Keratinocyte (primary cell): ENCODE results near the gene FREM2. TPM values are rescaled to one million over a fixed set of nuclear protein-coding genes. Genes with fewer than 3 reads are reported as not detected.

ENCODE experiments used
- DNase-seq: peaks from one replicate; pipeline ENCODE4 v3.0.0-alpha.2; 2011; ENCODE audit warnings: low read depth, missing footprints, low spot score
- FAIRE-seq: peaks from 2 replicates; lab custom pipeline; 2011; peaks lifted over from hg19 to GRCh38; lab: Jason Lieb, UNC
- H2AFZ ChIP-seq: 2 replicates; pipeline ENCODE4 v1.6.0; 2012; ENCODE audit warnings: low read length, control low read depth, inconsistent platforms; ENCODE audit not compliant: control insufficient read depth
- H3K27ac ChIP-seq: 2 replicates; pipeline ENCODE4 v1.5.1; 2011; ENCODE audit warnings: low read length; ENCODE audit not compliant: control insufficient read depth, insufficient read depth
- H3K27me3 ChIP-seq: 3 replicates; pipeline ENCODE4 v1.6.0; 2011; ENCODE audit warnings: low read length; ENCODE audit not compliant: control insufficient read depth, insufficient read depth; ENCODE audit errors: extremely low read depth
- H3K36me3 ChIP-seq, 2 experiments: 2 replicates in 1 of 2; 3 replicates in 1 of 2; pipeline ENCODE4 v1.5.1; 2011; ENCODE audit warnings: low read length in 2 of 2, mild to moderate bottlenecking in 1 of 2; ENCODE audit not compliant: control insufficient read depth in 2 of 2, insufficient read depth in 2 of 2; ENCODE audit errors: extremely low read depth in 1 of 2
- H3K4me1 ChIP-seq: 3 replicates; pipeline ENCODE4 v1.5.1; 2011; ENCODE audit warnings: low read length; ENCODE audit not compliant: control insufficient read depth, insufficient read depth; ENCODE audit errors: extremely low read depth
- H3K4me2 ChIP-seq: 3 replicates; pipeline ENCODE4 v1.6.0; 2011; ENCODE audit warnings: low read depth, low read length; ENCODE audit not compliant: control insufficient read depth, insufficient read depth; ENCODE audit errors: extremely low read depth
- H3K4me3 ChIP-seq, 3 experiments: fragments of 200-600 bp in 1 of 3; sonication (generic) in 1 of 3; 2 replicates in 2 of 3; 3 replicates in 1 of 3; pipeline ENCODE4 v1.5.1; 2011 to 2016; ENCODE audit warnings: low read length in 3 of 3, mild to moderate bottlenecking in 3 of 3, control low read depth in 2 of 3, inconsistent platforms in 1 of 3, low read depth in 1 of 3, mixed read lengths in 1 of 3, mixed run types in 1 of 3, moderate library complexity in 1 of 3; ENCODE audit not compliant: control insufficient read depth in 2 of 3, insufficient read depth in 2 of 3; ENCODE audit errors: extremely low read depth in 1 of 3
- H3K79me2 ChIP-seq: 2 replicates; pipeline ENCODE4 v1.6.0; 2012; ENCODE audit warnings: low read length; ENCODE audit not compliant: control insufficient read depth, insufficient read depth
- H3K9ac ChIP-seq: 3 replicates; pipeline ENCODE4 v1.6.0; 2011; ENCODE audit warnings: low read length; ENCODE audit not compliant: control insufficient read depth, insufficient read depth; ENCODE audit errors: extremely low read depth
- H3K9me1 ChIP-seq: 3 replicates; pipeline ENCODE4 v1.6.0; 2011; ENCODE audit warnings: low read length; ENCODE audit not compliant: control insufficient read depth, insufficient read depth; ENCODE audit errors: extremely low read depth
- H3K9me3 ChIP-seq: 2 replicates; pipeline ENCODE4 v1.5.1; 2012; ENCODE audit warnings: low read depth, low read length; ENCODE audit not compliant: control insufficient read depth
- H4K20me1 ChIP-seq: 3 replicates; pipeline ENCODE4 v1.6.0; 2011; ENCODE audit warnings: low read length; ENCODE audit not compliant: control insufficient read depth, insufficient read depth; ENCODE audit errors: extremely low read depth
- CTCF ChIP-seq, 3 experiments: IDR thresholded peaks in 1 of 3; conservative IDR thresholded peaks in 1 of 3; optimal IDR thresholded peaks in 1 of 3; 2 replicates in 2 of 3; 3 replicates in 1 of 3; pipeline versions ENCODE3 to v1.5.1; 2011; ENCODE audit warnings: low read length in 3 of 3, mild to moderate bottlenecking in 3 of 3, moderate library complexity in 2 of 3, control low read depth in 1 of 3, inconsistent platforms in 1 of 3; ENCODE audit not compliant: insufficient read depth in 2 of 3; ENCODE audit errors: extremely low read depth in 1 of 3
- EZH2 ChIP-seq: IDR thresholded peaks from one replicate; pipeline ENCODE4 v1.6.1; 2012; ENCODE audit warnings: inconsistent platforms, mild to moderate bottlenecking, low read length, moderate library complexity
- dilution Hi-C: fragments of 300-500 bp; cut with MboI; formaldehyde crosslinking; loops from one replicate; pipeline ENCODE4 v1.7.0; 2020; ENCODE audit warnings: low sequenced_read_pairs; ENCODE audit not compliant: extremely low pct_ligation_motif_present
- polyA minus RNA-seq, 3 experiments: library from RNA; depleted of rRNA, polyadenylated mRNA; stranded (reverse); fragments of >200 nt; gene quantifications; 1 replicate in 1 of 3; 2 replicates in 1 of 3; 3 replicates in 1 of 3; pipeline ENCODE4 v1.2.3, GENCODE V29; 2011
- polyA plus RNA-seq, 5 experiments: library from polyadenylated mRNA; depleted of rRNA in 3 of 5; stranded (reverse) in 3 of 5; stranded (forward) in 1 of 5; unstranded in 1 of 5; fragments of >200 nt; gene quantifications; 1 replicate in 1 of 5; 2 replicates in 3 of 5; 3 replicates in 1 of 5; pipeline versions ENCODE4 v1.2.1 to v1.2.3, GENCODE V29; 2011 to 2012; ENCODE audit warnings: missing spikeins in 2 of 5, low read depth in 1 of 5, low replicate concordance in 1 of 5

The FREM2 gene, protein sequence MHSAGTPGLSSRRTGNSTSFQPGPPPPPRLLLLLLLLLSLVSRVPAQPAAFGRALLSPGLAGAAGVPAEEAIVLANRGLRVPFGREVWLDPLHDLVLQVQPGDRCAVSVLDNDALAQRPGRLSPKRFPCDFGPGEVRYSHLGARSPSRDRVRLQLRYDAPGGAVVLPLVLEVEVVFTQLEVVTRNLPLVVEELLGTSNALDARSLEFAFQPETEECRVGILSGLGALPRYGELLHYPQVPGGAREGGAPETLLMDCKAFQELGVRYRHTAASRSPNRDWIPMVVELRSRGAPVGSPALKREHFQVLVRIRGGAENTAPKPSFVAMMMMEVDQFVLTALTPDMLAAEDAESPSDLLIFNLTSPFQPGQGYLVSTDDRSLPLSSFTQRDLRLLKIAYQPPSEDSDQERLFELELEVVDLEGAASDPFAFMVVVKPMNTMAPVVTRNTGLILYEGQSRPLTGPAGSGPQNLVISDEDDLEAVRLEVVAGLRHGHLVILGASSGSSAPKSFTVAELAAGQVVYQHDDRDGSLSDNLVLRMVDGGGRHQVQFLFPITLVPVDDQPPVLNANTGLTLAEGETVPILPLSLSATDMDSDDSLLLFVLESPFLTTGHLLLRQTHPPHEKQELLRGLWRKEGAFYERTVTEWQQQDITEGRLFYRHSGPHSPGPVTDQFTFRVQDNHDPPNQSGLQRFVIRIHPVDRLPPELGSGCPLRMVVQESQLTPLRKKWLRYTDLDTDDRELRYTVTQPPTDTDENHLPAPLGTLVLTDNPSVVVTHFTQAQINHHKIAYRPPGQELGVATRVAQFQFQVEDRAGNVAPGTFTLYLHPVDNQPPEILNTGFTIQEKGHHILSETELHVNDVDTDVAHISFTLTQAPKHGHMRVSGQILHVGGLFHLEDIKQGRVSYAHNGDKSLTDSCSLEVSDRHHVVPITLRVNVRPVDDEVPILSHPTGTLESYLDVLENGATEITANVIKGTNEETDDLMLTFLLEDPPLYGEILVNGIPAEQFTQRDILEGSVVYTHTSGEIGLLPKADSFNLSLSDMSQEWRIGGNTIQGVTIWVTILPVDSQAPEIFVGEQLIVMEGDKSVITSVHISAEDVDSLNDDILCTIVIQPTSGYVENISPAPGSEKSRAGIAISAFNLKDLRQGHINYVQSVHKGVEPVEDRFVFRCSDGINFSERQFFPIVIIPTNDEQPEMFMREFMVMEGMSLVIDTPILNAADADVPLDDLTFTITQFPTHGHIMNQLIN (N-terminal part only)
- polyA plus RNA-seq (0.01 to 0.07 TPM (median 0.03 TPM) in 3 replicates), polyA minus RNA-seq (0.10 to 0.13 TPM (median 0.10 TPM) in 3 replicates)
- not detected for polyA plus RNA-seq (2011; ENCODE audit: low read depth)
- under 0.01 TPM in 2 replicates for polyA plus RNA-seq (2011; cell fraction: cytosol; rRNA removed)
- polyA plus RNA-seq (2011; cell fraction: nucleus; rRNA removed) = 0.01 and 0.04 TPM in 2 replicates
- 0.03 TPM in 1 of 2 replicates, not detected in the other for polyA plus RNA-seq (2012; ENCODE audit: low replicate concordance)
- not detected for polyA minus RNA-seq (2011; cell fraction: cytosol; rRNA and poly(A)+ RNA removed)
- polyA minus RNA-seq (2011; cell fraction: nucleus; rRNA and poly(A)+ RNA removed) = 0.08 and 0.53 TPM in 2 replicates

DNA sequence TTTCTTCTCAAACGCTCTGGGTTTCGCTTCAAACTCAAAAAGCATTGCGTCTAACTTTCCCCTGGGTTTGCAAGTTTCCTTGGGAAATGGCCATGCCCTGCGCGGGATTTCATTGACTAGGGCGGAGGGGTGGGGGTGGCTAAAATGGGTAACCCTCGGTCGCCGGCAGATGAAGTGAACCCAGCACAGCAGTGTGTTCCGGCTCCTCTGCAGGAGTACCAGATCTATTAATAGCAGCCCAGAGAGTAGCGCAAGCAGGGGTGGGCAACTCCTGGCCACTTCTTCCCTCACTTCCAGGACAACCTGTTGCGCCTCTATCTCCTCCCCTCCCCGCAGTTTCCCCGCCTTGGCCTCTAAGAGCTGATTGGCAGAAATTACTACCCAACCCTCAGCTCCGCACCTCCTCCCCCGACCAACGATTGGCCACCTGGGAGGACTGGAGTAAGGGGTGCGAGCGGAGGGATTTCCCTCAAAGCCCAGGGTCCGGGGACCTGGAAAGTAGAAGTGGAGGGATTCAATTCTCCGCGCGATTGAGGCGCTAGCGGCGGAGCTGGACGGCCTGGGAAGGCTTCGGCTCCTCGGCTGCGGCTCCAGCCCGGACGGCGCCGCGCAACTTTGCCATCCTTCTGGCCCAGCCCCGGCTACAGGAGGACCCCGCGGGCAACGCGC, at the start of gene FREM2:
FREM2 (plus strand) TSS at position 501 of the 669 bp plus-strand sequence. CDS start 268 bp downstream, outside the sequence.
- Histone ChIP-seq H3K4me2 (peak within 1 kb of the TSS; percentile 94), H3K9me3 (no peaks in the 10 kb centered on the region), H3K4me1 (peaks cover 8% of the 10 kb centered on the region), H2AFZ (peak within 1 kb of the TSS; percentile 83), H3K27ac (no peak within 1 kb of the TSS), H3K27me3 (peaks cover 22% of the 10 kb centered on the region), H4K20me1 (no peaks in the 10 kb centered on the region), H3K4me3 (peak within 1 kb of the TSS; percentile 43 to 75 (median 74)), H3K79me2 (no peaks in the 10 kb centered on the region), H3K9me1 (no peaks in the 10 kb centered on the region), H3K9ac (no peak within 1 kb of the TSS), H3K36me3 (no peaks in the 10 kb centered on the region)
- dilution Hi-C loops = no loop called here
- no peak for FAIRE-seq
- DNase-seq = no peak
- TF ChIP-seq EZH2 (no peak), CTCF (optimal IDR thresholded peaks at IDR 0.05 in 1 of 3, IDR thresholded peaks at IDR 0.05 in 1 of 3, conservative IDR thresholded peaks at IDR 0.05 in 1 of 3; ENCODE audit: extremely low read depth in 1 of 3, insufficient read depth in 2 of 3, low read length in 3 of 3) (no peak)

DNA sequence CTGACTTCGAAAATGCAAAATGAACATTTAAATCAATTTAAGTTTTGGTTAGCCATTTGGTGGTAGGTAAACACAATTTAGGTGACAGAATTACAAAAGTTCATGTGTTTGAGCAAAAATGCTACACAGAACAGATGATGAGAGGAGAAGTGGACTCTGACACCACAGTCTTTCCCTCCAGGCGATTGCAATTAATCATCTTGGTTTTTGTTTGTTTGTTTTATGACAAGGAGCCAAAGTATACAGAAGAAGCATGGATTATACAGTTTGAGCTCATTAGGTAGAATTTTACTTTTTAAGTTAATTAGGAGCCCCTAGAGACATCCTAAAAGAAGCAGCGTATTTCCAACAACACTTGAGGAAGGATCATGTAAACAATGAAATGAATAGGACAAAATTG, 49.3 kb upstream of the FREM2 start:
- Histone ChIP-seq H2AFZ (no peak overlapping the region), H3K36me3 (no peaks in the 10 kb centered on the region), H3K4me2 (no peak overlapping the region), H3K9ac (no peak overlapping the region), H3K9me3 (no peaks in the 10 kb centered on the region), H3K27ac (no peak overlapping the region), H3K4me1 (no peaks in the 10 kb centered on the region), H3K9me1 (no peaks in the 10 kb centered on the region), H3K4me3 (no peak overlapping the region), H3K27me3 (no peaks in the 10 kb centered on the region), H3K79me2 (no peaks in the 10 kb centered on the region), H4K20me1 (no peaks in the 10 kb centered on the region)
- FAIRE-seq (no peak), DNase-seq (no peak)
- TF ChIP-seq CTCF (optimal IDR thresholded peaks at IDR 0.05 in 1 of 3, IDR thresholded peaks at IDR 0.05 in 1 of 3, conservative IDR thresholded peaks at IDR 0.05 in 1 of 3; ENCODE audit: extremely low read depth in 1 of 3, insufficient read depth in 2 of 3, low read length in 3 of 3) (no peak), EZH2 (no peak)
- dilution Hi-C loops = no loop called here
